CD14-positive monocyte (primary cell): Measurements from ENCODE around the gene CST7. TPM values are rescaled to one million over a fixed set of nuclear protein-coding genes. Genes with fewer than 3 reads are reported as not detected.

ENCODE experiments used
- DNase-seq, 3 donors: peaks; one replicate each; pipeline ENCODE4 v3.0.0-alpha.2; 2011 to 2022
- H2AFZ ChIP-seq: 2 replicates; pipeline ENCODE4 v1.6.0; 2012; ENCODE audit warnings: mild to moderate bottlenecking, low read depth, low read length, inconsistent platforms; ENCODE audit not compliant: insufficient read depth, poor library complexity, severe bottlenecking
- H3K27ac ChIP-seq, 2 donors: 1 replicate in 1 of 2; 2 replicates in 1 of 2; pipeline ENCODE4 v1.5.1; 2012 to 2013; ENCODE audit warnings: low read length in 2 of 2, control low read depth in 1 of 2, inconsistent platforms in 1 of 2, low read depth in 1 of 2, mild to moderate bottlenecking in 1 of 2
- H3K27me3 ChIP-seq, 2 donors: one replicate each; pipeline versions ENCODE4 v1.6.0 to v1.6.1; 2011 to 2013; ENCODE audit warnings: low read length in 2 of 2; ENCODE audit not compliant: control insufficient read depth in 2 of 2, insufficient read depth in 2 of 2
- H3K36me3 ChIP-seq, 2 donors: replicated peaks in 1 of 2; 1 replicate in 1 of 2; 2 replicates in 1 of 2; pipeline versions ENCODE4 v1.5.1 to v1.6.1; 2012 to 2013; ENCODE audit warnings: low read length in 2 of 2, control low read depth in 1 of 2, inconsistent platforms in 1 of 2, mild to moderate bottlenecking in 1 of 2; ENCODE audit not compliant: insufficient read depth in 2 of 2, control insufficient read depth in 1 of 2
- H3K4me1 ChIP-seq, 2 donors: 1 replicate in 1 of 2; 2 replicates in 1 of 2; pipeline versions ENCODE4 v1.5.1 to v1.6.1; 2012 to 2013; ENCODE audit warnings: low read length in 2 of 2, control low read depth in 1 of 2, inconsistent platforms in 1 of 2, mild to moderate bottlenecking in 1 of 2, moderate library complexity in 1 of 2; ENCODE audit not compliant: insufficient read depth in 2 of 2, control insufficient read depth in 1 of 2
- H3K4me2 ChIP-seq: replicated peaks from 2 replicates; pipeline ENCODE3; 2012; ENCODE audit warnings: low read length, moderate library complexity, mild to moderate bottlenecking; ENCODE audit not compliant: poor library complexity, severe bottlenecking; ENCODE audit errors: extremely low read depth
- H3K4me3 ChIP-seq, 3 experiments: fragments of 200-600 bp in 1 of 3; sonication (generic) in 1 of 3; replicated peaks in 1 of 3; 1 replicate in 2 of 3; 2 replicates in 1 of 3; pipeline ENCODE4 v1.5.1; 2011 to 2013; ENCODE audit warnings: low read length in 3 of 3, mild to moderate bottlenecking in 3 of 3, control low read depth in 2 of 3, low read depth in 2 of 3, inconsistent platforms in 1 of 3, moderate library complexity in 1 of 3
- H3K79me2 ChIP-seq: 2 replicates; pipeline ENCODE4 v1.6.0; 2012; ENCODE audit warnings: mild to moderate bottlenecking, control low read depth, inconsistent platforms, low read length, moderate library complexity; ENCODE audit not compliant: insufficient read depth
- H3K9ac ChIP-seq: 2 replicates; pipeline ENCODE4 v1.6.0; 2017; ENCODE audit warnings: low read length, mild to moderate bottlenecking; ENCODE audit not compliant: insufficient read depth, poor library complexity, severe bottlenecking
- H3K9me3 ChIP-seq, 2 donors: replicated peaks in 1 of 2; 1 replicate in 1 of 2; 2 replicates in 1 of 2; pipeline versions ENCODE4 v1.5.1 to v1.6.1; 2012 to 2013; ENCODE audit warnings: low read length in 2 of 2, control low read depth in 1 of 2; ENCODE audit not compliant: control insufficient read depth in 1 of 2, insufficient read depth in 1 of 2
- H4K20me1 ChIP-seq: 2 replicates; pipeline ENCODE4 v1.6.0; 2012; ENCODE audit warnings: mild to moderate bottlenecking, low read length, control low read depth, moderate library complexity; ENCODE audit not compliant: insufficient read depth
- H3K27ac Mint-ChIP-seq, 7 donors: one replicate each; pipeline ENCODE4 v1.8.0; 2020; ENCODE audit warnings: mild to moderate bottlenecking in 7 of 7, mixed read lengths in 7 of 7, moderate library complexity in 6 of 7, inconsistent platforms in 2 of 7
- H3K27me3 Mint-ChIP-seq, 3 donors: one replicate each; pipeline ENCODE4 v1.8.0; 2021 to 2022; ENCODE audit warnings: low read depth in 3 of 3, mild to moderate bottlenecking in 3 of 3, mixed read lengths in 3 of 3, moderate library complexity in 3 of 3, inconsistent platforms in 1 of 3
- H3K36me3 Mint-ChIP-seq, 2 donors: one replicate each; pipeline ENCODE4 v1.8.0; 2020; ENCODE audit warnings: mixed read lengths in 2 of 2, inconsistent platforms in 1 of 2, mild to moderate bottlenecking in 1 of 2
- H3K4me1 Mint-ChIP-seq: one replicate; pipeline ENCODE4 v1.8.0; 2020; ENCODE audit warnings: mild to moderate bottlenecking, mixed read lengths
- H3K4me3 Mint-ChIP-seq, 2 donors: one replicate each; pipeline ENCODE4 v1.8.0; 2020; ENCODE audit warnings: mild to moderate bottlenecking in 2 of 2, mixed read lengths in 2 of 2, moderate library complexity in 1 of 2
- H3K9me3 Mint-ChIP-seq, 7 donors: one replicate each; pipeline ENCODE4 v1.8.0; 2020 to 2022; ENCODE audit warnings: mixed read lengths in 7 of 7, mild to moderate bottlenecking in 6 of 7, moderate library complexity in 6 of 7, inconsistent platforms in 2 of 7
- CTCF ChIP-seq: fragments of 200-600 bp; IDR thresholded peaks from one replicate; pipeline ENCODE4 v1.8.0; 2022; ENCODE audit warnings: antibody characterized with exemption, mild to moderate bottlenecking
- WGBS: methylation state at CpG from one replicate; pipeline ENCODE4 v1.1.5; 2013; ENCODE audit warnings: missing lambda C conversion rate; ENCODE audit not compliant: insufficient coverage; 5-methylcytosine and 5-hydroxymethylcytosine counted together
- intact Hi-C, 2 donors: fragments of 100-400 bp; cut with micrococcal nuclease; formaldehyde crosslinking; loops; one replicate each; pipeline versions ENCODE4 v1.15.0 to v1.15.1; 2023
- polyA plus RNA-seq, 3 donors: library from polyadenylated mRNA; depleted of rRNA in 1 of 3; unstranded in 2 of 3; stranded (reverse) in 1 of 3; fragments of 300-500 nt in 2 of 3; fragments of >200 nt in 1 of 3; fragmentation: Illumina TruSeq in 2 of 3; gene quantifications; 1 replicate in 2 of 3; 2 replicates in 1 of 3; pipeline ENCODE4 v1.2.3, GENCODE V29; 2012 to 2021

Gene CST7
- polyA plus RNA-seq, 3 donors = 1.2 to 3.2 (median 1.8) TPM

GRCh38 chr20:24981790-24982189 lies 32.7 kb downstream of the CST7 start:
- Mint-ChIP-seq H3K9me3 (peaks cover 0 to 10% (median 8%) of the 10 kb centered on the region in 7 donors), H3K27me3 (peaks cover 0 to 3% (median 2%) of the 10 kb centered on the region in 3 donors), H3K4me3 (peak overlapping the region in 1 of 2 donors; percentile 55), H3K36me3 (peaks cover 61 to 62% of the 10 kb centered on the region in 2 donors), H3K4me1 (peaks cover 73% of the 10 kb centered on the region), H3K27ac (peak overlapping the region; percentile 64 to 91 (median 85))
- peak overlapping the region; percentile 65 to 87 for H3K27ac ChIP-seq
- peaks cover 6% of the 10 kb centered on the region for H4K20me1 ChIP-seq
- no peak overlapping the region for H3K4me2 ChIP-seq
- peaks cover 0 to 10% of the 10 kb centered on the region in 2 donors for H3K9me3 ChIP-seq
- no peak for TF ChIP-seq CTCF
- intact Hi-C loops = no loop called here
- no peak overlapping the region for H3K4me3 ChIP-seq
- peak overlapping the region; percentile 30 for H3K9ac ChIP-seq
- peak; percentile 76 to 94 (median 84) for DNase-seq
- WGBS = 2% methylated on average over 3 of the region's 3 CpGs
- H3K36me3 ChIP-seq = peaks cover 26 to 51% of the 10 kb centered on the region in 2 donors
- no peak overlapping the region for H2AFZ ChIP-seq
- peaks cover 59 to 70% of the 10 kb centered on the region in 2 donors for H3K4me1 ChIP-seq
- H3K27me3 ChIP-seq = no peaks in the 10 kb centered on the region
- peaks cover 79% of the 10 kb centered on the region for H3K79me2 ChIP-seq

GRCh38 chr20:24983896-24984295 lies 34.8 kb downstream of the CST7 start:
- peaks cover 8% of the 10 kb centered on the region for H4K20me1 ChIP-seq
- Mint-ChIP-seq H3K9me3 (peaks cover 0 to 8% (median 6%) of the 10 kb centered on the region in 7 donors), H3K4me3 (no peak overlapping the region), H3K36me3 (peaks cover 43 to 45% of the 10 kb centered on the region in 2 donors), H3K27me3 (peaks cover 0 to 3% (median 2%) of the 10 kb centered on the region in 3 donors), H3K27ac (peak overlapping the region in 3 of 7 donors; percentile 19 to 87 (median 71)), H3K4me1 (peaks cover 93% of the 10 kb centered on the region)
- H3K79me2 ChIP-seq = peaks cover 87% of the 10 kb centered on the region
- no peak overlapping the region for H3K4me2 ChIP-seq
- H3K9ac ChIP-seq = no peak overlapping the region
- TF ChIP-seq CTCF = no peak
- H3K27me3 ChIP-seq = no peaks in the 10 kb centered on the region
- no peak overlapping the region for H2AFZ ChIP-seq
- peaks cover 69 to 87% of the 10 kb centered on the region in 2 donors for H3K4me1 ChIP-seq
- H3K27ac ChIP-seq = peak overlapping the region in 1 of 2 donors; percentile 87
- H3K4me3 ChIP-seq = no peak overlapping the region
- H3K36me3 ChIP-seq = peaks cover 9 to 30% of the 10 kb centered on the region in 2 donors
- 98% methylated on average over 6 of the region's 8 CpGs for WGBS
- H3K9me3 ChIP-seq = peaks cover 0 to 10% of the 10 kb centered on the region in 2 donors
- no peak for DNase-seq
- intact Hi-C loops = no loop called here
